ENCODE data around the gene SH2B3. TPM values are rescaled to one million over a fixed set of nuclear protein-coding genes. Genes with fewer than 3 reads are reported as not detected.

Gene SH2B3
- total RNA-seq, 8 experiments from 2014 or later, result 2.5 to 9.5 (median 6.4) TPM

GRCh38 chr12:111406474-111407376 lies 1.0 kb downstream of the SH2B3 start:
- WGBS, 10 experiments, result 0 to 14% (median 6%) methylated on average over 1 to 7 of the region's 34 CpGs; no CpG with 5 or more reads in 1 of the 10 experiments
- Histone ChIP-seq H3K4me1 (replicated peaks in 1 of 2) (peaks cover 30 to 37% of the 10 kb centered on the region in 2 donors), H3K4me3 (peak overlapping the region; percentile 66 to 93 (median 71)), H3K27ac (peak overlapping the region in 1 of 2 donors; percentile 18)
- ATAC-seq (replicated peaks in 6 of 8), result no peak
- in situ Hi-C loops (cut with MboI; ENCODE audit: low pct_unique_long_range_greater_than_20kb in 2 of 9, low sequenced_read_pairs in 9 of 9, unreplicated experiment in 9 of 9), result no loop called here

GRCh38 chr12:111407377-111408115 lies 1.8 kb downstream of the SH2B3 start:
- WGBS, 10 experiments, result 28 to 100% (median 68%) methylated on average over 1 to 2 of the region's 9 CpGs; no CpG with 5 or more reads in 6 of the 10 experiments
- H3K27ac ChIP-seq, result peak overlapping the region in 1 of 2 donors; percentile 18
- peak overlapping the region; percentile 66 to 93 (median 71) for H3K4me3 ChIP-seq
- peaks cover 36 to 41% of the 10 kb centered on the region in 2 donors for H3K4me1 ChIP-seq (replicated peaks in 1 of 2)
- in situ Hi-C loops (cut with MboI; ENCODE audit: low pct_unique_long_range_greater_than_20kb in 2 of 9, low sequenced_read_pairs in 9 of 9, unreplicated experiment in 9 of 9), result no loop called here
- ATAC-seq (replicated peaks in 6 of 8), result no peak

GRCh38 chr12:111408116-111408440 lies 2.4 kb downstream of the SH2B3 start:
- no peak for ATAC-seq (replicated peaks in 6 of 8)
- in situ Hi-C loops (cut with MboI; ENCODE audit: low pct_unique_long_range_greater_than_20kb in 2 of 9, low sequenced_read_pairs in 9 of 9, unreplicated experiment in 9 of 9), result no loop called here
- no peak overlapping the region for H3K4me3 ChIP-seq
- WGBS, 10 experiments, result 63 to 100% methylated on average over 1 of the region's 1 CpG; no CpG with 5 or more reads in 8 of the 10 experiments
- H3K27ac ChIP-seq, result no peak overlapping the region
- peaks cover 38 to 42% of the 10 kb centered on the region in 2 donors for H3K4me1 ChIP-seq (replicated peaks in 1 of 2)

GRCh38 chr12:111408686-111409402 lies 3.1 kb downstream of the SH2B3 start:
- 83 to 100% (median 83%) methylated on average over 1 of the region's 4 CpGs; no CpG with 5 or more reads in 7 of the 10 experiments for WGBS, 10 experiments
- ATAC-seq (replicated peaks in 6 of 8), result no peak
- peaks cover 39 to 49% of the 10 kb centered on the region in 2 donors for H3K4me1 ChIP-seq (replicated peaks in 1 of 2)
- in situ Hi-C loops (cut with MboI; ENCODE audit: low pct_unique_long_range_greater_than_20kb in 2 of 9, low sequenced_read_pairs in 9 of 9, unreplicated experiment in 9 of 9), result no loop called here
- no peak overlapping the region for H3K4me3 ChIP-seq
- peak overlapping the region in 1 of 2 donors; percentile 85 for H3K27ac ChIP-seq

GRCh38 chr12:111409403-111409779 lies 3.7 kb downstream of the SH2B3 start:
- in situ Hi-C loops (cut with MboI; ENCODE audit: low pct_unique_long_range_greater_than_20kb in 2 of 9, low sequenced_read_pairs in 9 of 9, unreplicated experiment in 9 of 9), result no loop called here
- Histone ChIP-seq H3K4me1 (replicated peaks in 1 of 2) (peaks cover 42 to 51% of the 10 kb centered on the region in 2 donors), H3K4me3 (peak overlapping the region in 1 of 5 donors; percentile 12), H3K27ac (peak overlapping the region; percentile 76 to 85)
- 0 to 90% (median 60%) methylated on average over 1 to 7 of the region's 15 CpGs; no CpG with 5 or more reads in 5 of the 10 experiments for WGBS, 10 experiments
- ATAC-seq (replicated peaks in 6 of 8), result no peak

- in situ Hi-C loops (cut with MboI; ENCODE audit: low pct_unique_long_range_greater_than_20kb in 2 of 9, low sequenced_read_pairs in 9 of 9, unreplicated experiment in 9 of 9), result no loop called here
- Histone ChIP-seq H3K27ac (peak overlapping the region; percentile 76 to 85), H3K4me1 (replicated peaks in 1 of 2) (peaks cover 42 to 51% of the 10 kb centered on the region in 2 donors), H3K4me3 (peak overlapping the region in 1 of 5 donors; percentile 12)
- ATAC-seq (replicated peaks in 6 of 8), result peak in 6 of 8 experiments; percentile 7 to 62 (median 55)
- WGBS, 10 experiments, result 19% methylated on average over 5 of the region's 14 CpGs; no CpG with 5 or more reads in 9 of the 10 experiments
These were observed 4.2 kb downstream of the SH2B3 start for GRCh38 chr12:111409780-111410430.

- in situ Hi-C loops (cut with MboI; ENCODE audit: low pct_unique_long_range_greater_than_20kb in 2 of 9, low sequenced_read_pairs in 9 of 9, unreplicated experiment in 9 of 9), result no loop called here
- H3K27ac ChIP-seq, result peak overlapping the region; percentile 76 to 85
- H3K4me1 ChIP-seq (replicated peaks in 1 of 2), result peaks cover 42 to 51% of the 10 kb centered on the region in 2 donors
- H3K4me3 ChIP-seq, result no peak overlapping the region
- no peak for ATAC-seq (replicated peaks in 6 of 8)
- 71 to 82% methylated on average over 2 to 6 of the region's 12 CpGs; no CpG with 5 or more reads in 8 of the 10 experiments for WGBS, 10 experiments
These were observed 4.9 kb downstream of the SH2B3 start for GRCh38 chr12:111410431-111411184.

- Histone ChIP-seq H3K4me3 (no peak overlapping the region), H3K27ac (no peak overlapping the region), H3K4me1 (replicated peaks in 1 of 2) (peaks cover 42 to 51% of the 10 kb centered on the region in 2 donors)
- ATAC-seq (replicated peaks in 6 of 8), result no peak
- in situ Hi-C loops (cut with MboI; ENCODE audit: low pct_unique_long_range_greater_than_20kb in 2 of 9, low sequenced_read_pairs in 9 of 9, unreplicated experiment in 9 of 9), result no loop called here
- 33 to 88% (median 77%) methylated on average over 1 to 5 of the region's 8 CpGs; no CpG with 5 or more reads in 3 of the 10 experiments for WGBS, 10 experiments
These were observed 5.6 kb downstream of the SH2B3 start for GRCh38 chr12:111411185-111411764.

GRCh38 chr12:111412007-111412829 lies 6.5 kb downstream of the SH2B3 start:
- in situ Hi-C loops (cut with MboI; ENCODE audit: low pct_unique_long_range_greater_than_20kb in 2 of 9, low sequenced_read_pairs in 9 of 9, unreplicated experiment in 9 of 9), result no loop called here
- no peak for ATAC-seq (replicated peaks in 6 of 8)
- Histone ChIP-seq H3K27ac (no peak overlapping the region), H3K4me1 (replicated peaks in 1 of 2) (peaks cover 38 to 47% of the 10 kb centered on the region in 2 donors), H3K4me3 (no peak overlapping the region)
- WGBS, 10 experiments, result 67 to 100% (median 78%) methylated on average over 1 to 7 of the region's 15 CpGs; no CpG with 5 or more reads in 2 of the 10 experiments

- Histone ChIP-seq H3K4me1 (replicated peaks in 1 of 2) (peaks cover 33 to 43% of the 10 kb centered on the region in 2 donors), H3K4me3 (no peak overlapping the region), H3K27ac (peak overlapping the region in 1 of 2 donors; percentile 5)
- no peak for ATAC-seq (replicated peaks in 6 of 8)
- in situ Hi-C loops (cut with MboI; ENCODE audit: low pct_unique_long_range_greater_than_20kb in 2 of 9, low sequenced_read_pairs in 9 of 9, unreplicated experiment in 9 of 9), result no loop called here
- 29 to 93% (median 62%) methylated on average over 2 to 5 of the region's 6 CpGs; no CpG with 5 or more reads in 2 of the 10 experiments for WGBS, 10 experiments
These were observed 7.2 kb downstream of the SH2B3 start for GRCh38 chr12:111412830-111413441.
